HG02759 (cell line): ENCODE measurements around the gene CXCL11.
"Not testable (repeated sequence)": the region's sequence is repeated elsewhere in the genome, so short reads cannot be mapped to it uniquely, and the experiment has no call there.

ENCODE experiments used
- ATAC-seq: cut with Tn5 transposase; IDR thresholded peaks from one replicate; pipeline ENCODE4 v1.9.1; 2021; ENCODE audit warnings: mild to moderate bottlenecking, moderate library complexity; ENCODE audit not compliant: unreplicated experiment

Gene CXCL11

DNA sequence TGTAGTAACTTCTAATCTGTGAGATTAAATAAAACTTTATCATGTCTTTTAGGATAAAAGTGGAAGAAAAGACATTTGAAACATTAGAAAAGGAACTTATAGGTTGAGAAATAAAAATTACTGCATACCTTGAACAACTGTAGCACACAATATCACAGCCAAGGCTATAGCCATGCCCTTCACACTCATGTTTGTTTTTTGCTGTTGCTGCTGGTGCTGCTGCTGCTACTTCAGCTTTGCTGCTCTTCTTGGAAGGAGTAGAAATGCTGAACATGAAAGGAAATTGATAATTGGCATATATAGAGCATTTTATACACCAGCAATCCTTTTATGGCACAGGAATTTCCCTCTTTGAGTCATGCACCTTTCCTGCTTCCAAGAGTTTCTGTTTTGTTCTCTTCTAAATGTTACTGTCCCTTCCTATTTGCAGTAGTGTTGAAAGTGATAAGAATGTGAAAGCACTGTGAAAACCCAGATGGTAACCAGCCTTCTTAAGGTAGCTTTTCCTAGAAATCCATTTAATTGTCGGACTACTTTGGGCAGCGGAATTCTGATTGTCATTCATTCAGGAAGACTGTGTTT is at the start of gene CXCL11:
CXCL11 (minus strand) TSS at position 272 of the 582 bp plus-strand sequence; CDS start at position 189, 83 bp downstream.
- no peak for ATAC-seq

DNA sequence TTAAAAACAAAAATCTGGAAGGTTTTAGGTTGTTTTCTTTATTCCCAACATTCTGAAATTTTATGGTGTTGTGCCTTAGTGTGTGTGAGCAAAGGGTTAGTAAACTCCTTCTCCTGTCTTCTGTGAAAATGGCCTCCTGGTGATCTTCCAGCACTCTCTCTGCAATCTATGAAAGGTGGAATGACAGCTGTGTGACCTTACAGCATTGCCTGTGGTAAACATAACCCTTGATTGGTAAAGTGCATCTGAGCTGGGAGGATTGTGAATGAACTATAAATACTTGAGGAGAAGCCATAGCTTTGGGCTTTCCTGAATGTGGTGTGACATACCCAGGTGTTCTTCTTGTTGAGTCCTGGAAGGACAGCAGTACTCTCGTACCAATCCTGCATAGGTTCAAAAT is 48.7 kb upstream of the CXCL11 start:
- no peak for ATAC-seq

DNA sequence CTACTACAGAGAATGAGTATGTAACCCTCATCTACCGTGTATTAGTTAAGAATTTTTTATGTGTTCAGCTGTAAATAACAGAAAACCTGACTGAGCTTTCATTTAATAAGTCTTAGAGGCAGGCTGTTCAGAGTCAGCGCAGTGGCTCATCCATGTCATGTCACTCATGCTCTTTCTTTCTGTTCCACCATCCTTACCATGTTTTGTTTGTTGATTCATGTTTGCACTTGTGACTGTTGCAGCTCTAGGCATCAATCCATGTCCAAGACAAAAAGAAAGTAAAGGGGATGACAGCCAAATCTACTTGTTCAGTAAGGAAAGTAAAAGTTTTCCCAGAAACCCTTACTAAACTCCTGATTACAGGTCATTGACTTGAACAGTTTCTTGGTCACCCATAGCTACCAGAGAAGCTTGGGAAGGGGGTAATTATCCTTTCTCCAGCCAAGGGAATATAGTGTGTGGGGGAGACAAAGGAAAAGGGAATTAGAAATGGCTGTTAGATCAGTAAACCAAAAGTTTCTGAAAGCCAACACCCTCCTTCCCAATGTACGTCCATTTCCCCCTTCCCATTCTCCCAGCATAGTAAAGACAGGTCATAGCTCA is 47.6 kb upstream of the CXCL11 start:
- no peak for ATAC-seq

DNA sequence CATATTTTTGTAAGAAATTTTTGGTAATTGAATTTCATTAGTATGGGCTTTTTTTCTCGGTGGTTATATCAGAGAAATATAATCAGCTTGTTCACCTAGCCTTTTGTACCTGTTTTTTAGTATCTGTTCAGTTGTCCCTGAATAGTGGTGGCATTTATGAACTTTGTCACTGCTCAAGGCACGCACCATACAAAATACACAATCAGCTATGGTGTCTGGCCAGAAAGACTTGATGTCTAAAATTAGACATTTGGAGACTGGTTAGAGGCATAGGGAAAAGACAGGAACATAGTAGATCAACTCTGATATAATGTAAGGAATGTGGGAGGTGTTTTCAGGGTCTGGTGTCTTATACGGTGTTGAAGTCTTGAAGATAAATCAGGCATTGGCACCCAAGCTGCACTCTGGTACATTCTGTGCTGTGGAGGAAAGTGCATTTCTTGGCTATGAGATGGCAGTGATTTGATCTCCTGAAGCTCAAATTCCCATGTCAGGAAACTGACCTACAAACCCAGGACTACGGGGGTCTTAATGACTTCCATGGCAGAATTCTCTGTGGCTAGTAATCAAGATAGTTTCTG is 42.3 kb upstream of the CXCL11 start:
- ATAC-seq, result no peak

DNA sequence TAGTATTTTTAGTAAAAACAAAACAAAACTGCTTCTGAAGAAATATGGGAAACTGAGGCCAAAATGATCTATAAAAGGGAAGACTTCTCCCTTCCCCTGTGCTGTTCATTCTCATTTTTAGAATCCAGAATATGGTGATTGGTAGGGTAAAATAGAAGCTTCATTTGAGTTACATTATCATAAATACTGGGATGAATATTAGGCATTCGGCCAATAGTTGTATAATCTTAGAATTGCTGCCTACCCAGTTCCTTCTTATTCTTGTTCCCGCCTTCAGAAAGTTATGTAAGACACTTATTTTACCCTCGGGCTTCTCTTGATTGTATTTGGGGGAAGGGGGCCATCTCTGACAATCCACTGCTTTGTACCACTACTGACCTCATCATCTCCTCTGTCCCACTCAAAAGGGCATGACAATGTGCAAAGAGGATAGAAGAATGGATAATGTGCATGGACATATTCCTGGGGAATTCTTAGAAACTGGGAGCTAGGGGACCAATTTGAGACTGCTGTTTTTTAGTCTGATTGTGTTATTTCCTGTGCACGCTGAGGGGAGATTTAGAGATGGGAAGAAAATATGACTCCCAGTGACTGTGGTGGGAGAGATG is 39.2 kb upstream of the CXCL11 start:
- no peak for ATAC-seq

DNA sequence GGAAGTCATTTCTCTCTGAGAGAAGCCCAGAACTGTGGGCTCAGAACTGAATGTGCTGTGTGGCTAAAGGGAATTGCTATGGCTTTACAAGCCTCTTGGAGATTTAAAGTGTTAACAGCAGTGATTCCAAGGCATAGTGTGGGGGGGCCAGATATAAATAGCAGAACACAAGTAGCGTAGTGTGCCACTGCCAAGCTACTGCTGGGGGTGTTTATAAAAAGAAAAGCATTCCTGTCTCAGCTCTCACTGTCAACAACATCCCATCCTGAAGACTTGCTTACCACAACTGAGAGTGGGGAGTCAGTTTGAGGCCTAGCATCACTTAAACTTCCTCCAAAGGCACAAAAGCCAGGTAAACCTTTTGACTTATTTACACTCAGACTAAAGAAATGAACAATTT is 38.6 kb upstream of the CXCL11 start, which contains the start of gene ART3:
ART3 (plus strand) TSS at position 242 of the 400 bp plus-strand sequence. CDS start 1,181 bp downstream, outside the sequence.
- no peak for ATAC-seq

DNA sequence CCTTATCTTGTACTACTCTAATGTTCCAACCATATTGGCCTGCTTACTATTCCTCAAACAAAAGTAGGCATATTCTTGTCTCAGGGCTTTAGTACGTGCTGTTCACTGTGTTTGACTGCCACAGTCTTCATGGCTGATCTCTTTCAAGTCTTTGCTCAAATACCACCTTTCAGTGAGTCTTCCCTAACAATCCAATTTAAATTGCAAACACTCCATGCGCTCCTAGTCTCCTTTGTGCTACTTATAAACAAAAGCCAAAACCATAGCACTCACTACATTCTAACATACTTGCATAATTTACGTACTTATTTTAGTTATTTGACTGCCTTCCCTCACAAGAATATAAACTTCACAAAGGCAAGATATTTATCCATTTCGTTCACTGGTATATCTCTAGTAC is 36.9 kb upstream of the CXCL11 start:
- no peak for ATAC-seq

DNA sequence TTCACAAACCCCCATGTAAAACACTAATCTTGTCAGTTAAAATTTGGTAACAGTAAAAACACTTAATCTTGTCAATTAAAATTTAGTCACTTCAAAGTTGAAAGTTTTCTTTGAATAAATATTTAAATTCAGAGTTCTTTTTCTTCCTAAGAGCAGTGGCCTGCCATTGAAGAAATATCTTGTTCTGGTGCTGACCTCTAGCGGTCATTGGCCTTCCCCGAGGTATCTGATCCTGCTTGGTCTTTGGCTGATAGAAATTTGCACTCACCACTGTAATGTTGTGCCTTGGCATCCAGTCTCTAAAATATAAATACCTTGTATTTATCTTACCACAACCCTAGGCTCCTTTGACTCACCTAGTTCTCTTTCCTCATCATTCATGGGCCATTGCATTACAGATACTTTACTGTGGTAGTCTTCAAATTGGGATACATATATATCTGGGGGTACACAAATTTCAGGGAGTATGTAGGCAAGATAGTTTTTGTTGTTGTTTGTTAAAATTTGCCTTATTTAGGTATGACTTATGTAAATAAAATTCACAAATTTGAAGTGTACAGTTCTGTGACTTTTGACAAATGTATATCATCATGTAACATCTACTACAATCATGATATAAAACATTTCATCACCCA is 31.9 kb upstream of the CXCL11 start:
- ATAC-seq, result peak; percentile 88

DNA sequence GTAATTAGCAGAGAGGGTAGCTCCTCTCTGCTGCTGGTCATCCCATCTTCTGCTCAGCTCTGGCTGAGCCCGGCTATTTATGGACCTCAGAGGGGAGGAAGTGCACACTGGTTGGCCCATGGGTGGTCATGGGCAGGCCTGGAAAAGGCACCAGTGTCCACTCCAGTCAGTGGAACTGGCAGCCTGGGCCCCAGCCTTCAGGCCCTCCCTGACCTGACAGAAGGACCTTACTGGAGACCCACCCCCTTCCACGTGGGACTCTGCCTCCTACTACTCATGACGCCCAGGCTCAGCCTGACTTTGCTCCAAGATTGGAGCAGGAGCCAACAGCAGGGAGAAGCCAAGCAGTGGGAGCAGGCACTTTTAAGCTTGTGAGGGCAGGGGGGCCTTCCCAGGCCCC is 30.7 kb upstream of the CXCL11 start:
- no peak for ATAC-seq

DNA sequence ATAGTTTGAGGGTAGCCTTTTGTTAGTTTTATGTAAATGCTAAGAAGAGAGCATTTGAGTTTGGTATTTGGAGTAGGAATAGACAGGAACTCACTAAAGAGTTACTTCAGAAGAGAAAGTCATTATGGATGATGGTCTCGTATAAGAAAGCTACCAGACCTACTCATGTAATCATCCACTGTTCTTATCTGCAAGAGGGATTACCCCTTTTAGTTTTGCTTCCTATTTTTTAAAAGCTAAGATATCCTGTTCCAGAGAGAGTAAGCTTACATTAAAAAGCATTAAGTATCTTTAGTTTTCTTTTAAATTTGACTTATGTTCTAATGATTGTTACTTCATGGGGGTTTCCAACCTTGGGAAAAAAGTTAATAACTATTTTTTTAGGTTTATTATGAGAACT is 26.1 kb upstream of the CXCL11 start:
- ATAC-seq, result peak; percentile 58

DNA sequence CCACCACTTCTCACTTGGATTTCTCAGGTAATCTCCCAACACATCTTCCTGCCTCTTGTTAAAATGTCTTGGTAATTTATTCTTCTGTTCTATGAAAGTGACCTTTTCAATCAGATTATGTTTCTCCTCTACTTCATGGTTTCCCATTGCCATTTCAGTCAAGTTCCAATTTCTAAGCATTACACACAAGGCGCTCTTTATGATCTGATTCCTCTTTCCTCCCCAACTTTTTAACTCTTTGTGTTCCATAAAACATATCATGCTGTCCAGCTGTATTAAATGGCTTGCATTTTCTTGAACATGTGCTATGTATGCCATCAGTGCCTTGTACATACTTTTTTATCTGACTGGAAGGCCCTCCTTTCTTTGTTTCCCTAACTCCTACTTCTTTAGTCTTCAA is 25.6 kb upstream of the CXCL11 start:
- ATAC-seq, result no peak

DNA sequence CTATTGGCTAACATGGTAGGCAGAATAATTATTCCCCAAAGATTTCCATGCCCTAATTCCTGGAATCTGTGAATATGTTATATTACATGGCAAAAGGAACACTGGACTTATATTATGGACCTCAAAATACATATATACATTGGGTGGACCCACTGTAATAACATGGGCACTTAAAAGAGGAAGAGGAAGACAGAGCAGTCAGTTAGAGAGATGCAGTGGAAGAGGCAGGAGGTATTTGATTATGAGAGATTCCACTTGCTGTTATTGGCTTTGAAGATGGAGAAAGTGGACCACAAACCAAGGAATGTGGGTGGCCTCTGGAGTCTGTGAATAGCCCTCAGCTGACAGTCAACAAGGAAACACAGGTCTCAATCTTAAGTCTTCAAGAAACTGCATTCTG is 24.6 kb upstream of the CXCL11 start:
- ATAC-seq, result no peak

DNA sequence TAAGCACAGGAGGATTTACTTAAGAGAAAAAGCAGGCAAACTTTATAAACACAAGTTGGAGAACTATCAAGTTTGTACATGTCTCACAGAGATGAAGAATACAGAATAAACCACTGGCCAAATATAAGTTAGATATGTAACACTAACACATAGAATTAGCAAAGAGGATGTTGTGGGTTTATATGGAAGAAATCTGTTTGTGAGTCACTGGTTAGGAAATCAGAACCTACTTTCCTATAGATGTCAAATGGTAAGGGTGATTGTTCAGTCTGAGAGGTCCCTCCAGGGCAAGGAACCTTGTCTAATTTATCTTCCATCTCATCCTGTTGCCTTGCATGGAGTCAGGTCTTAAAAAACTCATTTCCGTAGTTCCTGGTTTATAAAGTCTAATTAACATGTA is 23.9 kb upstream of the CXCL11 start:
- ATAC-seq, result no peak

DNA sequence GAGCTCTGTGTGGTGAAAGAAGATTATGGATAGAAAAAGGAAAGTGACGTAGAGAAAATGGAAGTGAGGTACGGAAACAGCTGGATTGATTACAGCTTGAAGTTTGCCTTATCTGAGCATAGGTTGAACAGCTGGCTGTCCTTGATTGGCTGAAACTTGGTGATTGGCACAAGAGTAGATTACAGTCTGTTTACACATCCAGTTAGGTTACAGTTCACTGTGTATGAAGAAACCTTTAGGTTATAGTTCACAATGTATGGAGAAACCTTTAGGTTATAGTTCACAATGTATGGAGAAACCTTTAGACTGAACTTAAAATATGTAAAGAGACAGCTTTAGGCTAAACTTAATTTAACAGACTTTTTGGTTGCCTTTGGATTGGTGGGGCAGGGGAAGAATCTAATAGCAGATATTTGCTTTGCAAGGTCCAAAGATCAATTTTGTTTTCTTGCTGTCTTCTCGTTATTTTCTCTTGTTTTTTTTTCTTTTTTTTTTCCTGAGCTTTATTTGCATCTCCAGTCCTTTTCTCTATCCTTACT is 23.1 kb upstream of the CXCL11 start:
- no peak for ATAC-seq

DNA sequence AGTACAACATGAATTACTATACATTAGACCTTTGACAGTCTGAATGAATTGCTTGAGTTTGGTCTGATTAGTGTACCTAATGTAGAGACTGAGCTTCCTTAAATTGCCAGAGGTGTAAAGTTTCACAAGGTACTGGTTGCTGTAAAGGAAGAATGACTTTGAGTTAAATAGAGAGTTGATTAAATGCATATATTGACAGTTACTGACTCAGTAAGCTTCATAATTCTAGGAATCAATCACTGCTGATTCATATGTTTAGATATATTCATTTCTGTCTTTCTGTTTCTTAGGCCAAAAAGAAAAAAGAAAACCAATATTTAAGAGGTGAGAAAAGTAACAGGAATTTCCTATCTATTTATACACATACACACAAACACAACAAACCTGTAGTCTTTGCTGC is 22.4 kb upstream of the CXCL11 start:
- peak; percentile 46 for ATAC-seq

DNA sequence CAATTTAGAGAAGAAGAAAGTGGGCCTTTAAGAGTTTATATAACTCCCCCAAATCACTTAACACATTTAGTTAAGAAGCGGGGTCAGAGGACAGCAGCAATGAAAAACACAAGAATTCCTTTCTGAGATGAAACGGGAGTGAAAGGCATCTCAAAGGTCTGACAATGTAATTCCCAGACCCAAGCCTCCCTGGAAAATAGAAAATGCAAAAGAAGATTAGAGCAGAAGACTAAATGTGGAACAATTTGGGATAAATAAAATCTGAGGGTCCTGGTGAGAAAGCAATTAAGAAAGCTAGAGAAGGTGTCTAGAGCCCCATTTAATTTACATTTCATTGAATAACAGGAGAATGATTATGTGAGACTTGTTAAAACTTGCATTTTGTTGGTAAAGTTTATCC is 19.6 kb upstream of the CXCL11 start:
- no peak for ATAC-seq

DNA sequence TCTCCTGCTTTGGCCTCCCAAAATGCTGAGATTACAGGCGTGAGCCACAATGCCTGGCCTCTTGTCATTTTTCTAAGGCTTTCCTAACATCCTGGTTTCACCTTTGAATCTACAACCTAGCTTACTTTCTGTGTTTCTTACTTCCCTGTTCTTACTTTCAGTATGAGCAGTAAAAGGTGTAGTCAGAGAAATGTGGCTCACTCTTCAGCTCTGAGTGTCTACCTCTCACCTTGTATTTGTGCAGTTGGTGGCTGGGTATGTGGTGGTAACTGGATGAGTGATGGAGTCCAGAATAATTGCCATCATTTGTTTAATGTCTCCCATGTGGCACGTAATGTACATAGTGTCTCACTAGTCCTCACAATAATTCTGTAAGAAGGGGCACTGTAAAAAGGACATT is 19.1 kb upstream of the CXCL11 start:
- peak; percentile 95 for ATAC-seq

DNA sequence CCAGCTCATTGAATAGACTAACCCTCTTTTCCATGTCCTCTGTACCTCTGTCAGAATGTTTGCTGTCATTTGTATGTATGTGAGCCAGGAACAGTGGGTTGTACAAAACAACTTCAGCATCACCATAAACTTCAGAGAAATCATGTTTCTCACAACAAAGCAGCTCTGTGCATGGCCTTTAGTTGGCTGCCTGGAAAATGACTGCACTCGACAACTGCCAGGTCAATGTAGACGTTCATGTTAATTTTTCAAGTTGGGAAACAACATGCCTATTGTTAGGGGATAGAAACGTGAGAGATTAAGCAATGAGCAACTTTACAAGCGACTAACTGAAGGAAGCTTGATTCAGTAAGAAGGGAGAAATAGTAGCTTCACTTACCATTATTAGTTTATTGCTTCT is 17.9 kb upstream of the CXCL11 start:
- no peak for ATAC-seq

DNA sequence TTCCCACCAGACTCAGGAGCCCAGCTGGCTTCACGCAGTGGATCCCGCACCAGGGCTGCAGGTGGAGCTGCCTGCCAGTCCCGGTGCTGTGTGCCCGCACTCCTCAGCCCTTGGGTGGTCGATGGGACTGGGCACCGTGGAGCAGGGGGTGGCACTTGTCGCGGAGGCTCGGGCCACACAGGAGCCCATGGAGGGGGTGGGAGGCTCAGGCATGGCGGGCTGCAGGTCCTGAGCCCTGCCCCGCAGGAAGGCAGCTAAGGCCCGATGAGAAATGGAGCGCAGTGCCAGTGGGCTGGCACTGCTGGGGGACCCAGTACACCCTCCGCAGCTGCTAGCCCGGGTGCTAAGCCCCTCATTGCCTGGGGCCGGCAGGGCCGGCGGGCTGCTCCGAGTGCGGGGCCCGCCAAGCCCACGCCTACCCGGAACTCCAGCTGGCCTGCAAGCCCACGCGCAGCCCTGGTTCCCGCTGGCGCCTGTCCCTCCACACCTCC is 14.7 kb upstream of the CXCL11 start:
- ATAC-seq, result not testable (repeated sequence)

DNA sequence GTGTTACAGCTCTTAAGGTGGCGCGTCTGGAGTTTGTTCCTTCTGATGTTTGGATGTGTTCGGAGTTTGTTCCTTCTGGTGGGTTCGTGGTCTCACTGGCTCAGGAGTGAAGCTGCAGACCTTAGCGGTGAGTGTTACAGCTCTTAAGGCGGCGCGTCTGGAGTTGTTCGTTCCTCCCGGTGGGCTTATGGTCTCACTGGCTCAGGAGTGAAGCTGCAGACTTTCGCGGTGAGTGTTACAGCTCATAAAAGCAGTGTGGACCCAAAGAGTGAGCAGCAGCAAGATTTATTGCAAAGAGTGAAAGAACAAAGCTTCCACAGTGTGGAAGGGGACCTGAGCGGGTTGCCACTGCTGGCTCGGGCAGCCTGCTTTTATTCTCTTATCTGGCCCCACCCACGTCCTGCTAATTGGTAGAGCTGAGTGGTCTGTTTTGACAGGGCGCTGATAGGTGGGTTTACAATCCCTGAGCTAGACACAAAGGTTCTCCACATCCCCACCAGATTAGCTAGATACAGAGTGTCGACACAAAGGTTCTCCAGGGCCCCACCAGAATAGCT is 14.1 kb upstream of the CXCL11 start:
- ATAC-seq, result not testable (repeated sequence)

DNA sequence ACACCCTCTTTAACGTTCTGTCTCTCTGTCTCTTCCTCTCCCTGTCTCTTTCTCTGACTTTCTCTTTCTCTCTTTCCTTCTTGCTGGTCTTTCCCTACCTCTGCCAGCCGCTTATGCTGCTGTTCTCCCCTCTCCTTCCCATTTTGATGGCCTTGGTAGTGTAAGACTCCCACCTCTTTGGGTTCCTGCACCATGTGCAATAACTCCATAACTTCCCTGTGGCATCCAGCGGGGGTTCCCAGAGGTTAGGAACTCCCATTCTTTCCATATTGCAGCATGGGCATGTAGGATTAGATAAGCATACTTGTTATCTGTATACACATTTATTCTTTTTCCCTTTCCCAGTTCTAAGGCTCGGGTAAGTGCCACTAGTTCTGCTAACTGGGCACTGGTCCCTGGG is 8.8 kb upstream of the CXCL11 start:
- not testable (repeated sequence) for ATAC-seq
